GM12878 (cell line): ENCODE data around the gene VSTM2L. TPM values are rescaled to one million over a fixed set of nuclear protein-coding genes. Genes with fewer than 3 reads are reported as not detected.

ENCODE experiments used
- ATAC-seq: fragments of 200-7000 bp; cut with Tn5 transposase; 3 replicates; pipeline ENCODE4 v1.9.1; 2020; ENCODE audit warnings: mild to moderate bottlenecking, moderate library complexity
- BruUV-seq: library from RNA; stranded (reverse); fragments of 400-500 nt; replicated peaks from 2 replicates; lab custom pipeline; 2021; lab: Mats Ljungman, UMichigan
- CTCF ChIA-PET: fragments of 300-600 bp; sonication (Branson Sonifier 250); formaldehyde crosslinking; extraction: SDS; loops from one replicate; lab custom pipeline; 2021; ENCODE audit warnings: inconsistent platforms; lab: Yijun Ruan, JAX
- POLR2A ChIA-PET: fragments of 350-600 bp; formaldehyde crosslinking; extraction: SDS; loops from one replicate; lab custom pipeline; 2021; ENCODE audit warnings: inconsistent platforms; lab: Charles Lee
- RAD21 ChIA-PET: fragments of 300-600 bp; sonication (Branson Sonifier 250); formaldehyde crosslinking; loops from one replicate; lab custom pipeline; 2023; ENCODE audit warnings: antibody characterized with exemption; ENCODE audit not compliant: unreplicated experiment; lab: Charles Lee
- SMC1A ChIA-PET: fragments of 300-600 bp; sonication (Branson Sonifier 250); formaldehyde crosslinking; loops from one replicate; lab custom pipeline; 2023; ENCODE audit not compliant: unreplicated experiment, uncharacterized antibody; lab: Charles Lee
- DNase-seq: peaks from one replicate; pipeline ENCODE4 v3.0.0-alpha.2; 2011; ENCODE audit warnings: low read depth, low spot score
- FAIRE-seq: peaks from 3 replicates; lab custom pipeline; 2011; peaks lifted over from hg19 to GRCh38; lab: Jason Lieb, UNC
- H2AFZ ChIP-seq: 2 replicates; pipeline ENCODE4 v1.6.0; 2011; ENCODE audit warnings: low read depth, low read length, control low read depth; ENCODE audit not compliant: control insufficient read depth
- H3K27ac ChIP-seq: 2 replicates; pipeline ENCODE4 v1.5.1; 2011; ENCODE audit warnings: control low read depth; ENCODE audit not compliant: control insufficient read depth, insufficient read depth
- H3K27me3 ChIP-seq, 2 experiments: replicated peaks in 1 of 2; 2 replicates each; pipeline versions ENCODE4 v1.6.0 to v1.6.1; 2011; ENCODE audit warnings: low read length in 1 of 2; ENCODE audit not compliant: control insufficient read depth in 2 of 2, insufficient read depth in 2 of 2
- H3K36me3 ChIP-seq, 2 experiments: 2 replicates each; pipeline ENCODE4 v1.5.1; 2011; ENCODE audit warnings: low read length in 1 of 2; ENCODE audit not compliant: control insufficient read depth in 2 of 2, insufficient read depth in 2 of 2
- H3K4me1 ChIP-seq: 2 replicates; pipeline ENCODE4 v1.6.1; 2011; ENCODE audit warnings: mild to moderate bottlenecking, low read length, moderate library complexity, mixed read lengths; ENCODE audit not compliant: control insufficient read depth, insufficient read depth
- H3K4me2 ChIP-seq: 2 replicates; pipeline ENCODE4 v1.6.0; 2011; ENCODE audit warnings: control low read depth; ENCODE audit not compliant: control insufficient read depth, insufficient read depth
- H3K4me3 ChIP-seq: fragments of 200-600 bp; sonication (generic); 2 replicates; pipeline ENCODE4 v1.5.1; 2016
- H3K79me2 ChIP-seq: 2 replicates; pipeline ENCODE4 v1.6.0; 2011; ENCODE audit warnings: low read length; ENCODE audit not compliant: control insufficient read depth, insufficient read depth
- H3K9ac ChIP-seq: 2 replicates; pipeline ENCODE4 v1.8.0; 2011; ENCODE audit warnings: low read length, control low read depth, mixed read lengths; ENCODE audit not compliant: control insufficient read depth, insufficient read depth
- H3K9me3 ChIP-seq: replicated peaks from 3 replicates; pipeline ENCODE4 v1.5.1; 2011; ENCODE audit warnings: mild to moderate bottlenecking, low read length; ENCODE audit not compliant: control insufficient read depth, insufficient read depth
- H4K20me1 ChIP-seq: 2 replicates; pipeline ENCODE4 v1.6.0; 2011; ENCODE audit not compliant: control insufficient read depth, insufficient read depth
- E2F4 ChIP-seq: IDR thresholded peaks from 2 replicates; pipeline ENCODE4 v1.6.1; 2012; ENCODE audit warnings: low read depth, low read length, improper control_type of control experiment
- EZH2 ChIP-seq: IDR thresholded peaks from 2 replicates; pipeline ENCODE4 v1.6.1; 2012; ENCODE audit warnings: low read depth, mild to moderate bottlenecking, control low read depth, inconsistent platforms, low read length, borderline replicate concordance; ENCODE audit not compliant: control insufficient read depth
- IKZF2 ChIP-seq, 2 experiments: fragments of 450-650 bp; IDR thresholded peaks; 2 replicates each; pipeline ENCODE4 v1.6.1; 2017; ENCODE audit warnings: mild to moderate bottlenecking in 2 of 2, moderate library complexity in 2 of 2
- POLR2A ChIP-seq: IDR thresholded peaks from 2 replicates; pipeline ENCODE4 v1.6.1; 2011; ENCODE audit warnings: low read depth, mild to moderate bottlenecking, low read length
- SREBF2 ChIP-seq: IDR thresholded peaks from 2 replicates; pipeline ENCODE4 v1.6.1; 2012; ENCODE audit warnings: mild to moderate bottlenecking, low read length
- USF2 ChIP-seq: IDR thresholded peaks from 2 replicates; pipeline ENCODE4 v1.6.1; 2011; ENCODE audit warnings: low read depth, low read length, improper control_type of control experiment, borderline replicate concordance
- WGBS: methylation state at CpG from one replicate; pipeline ENCODE4 v1.1.6; 2016; ENCODE audit warnings: low lambda C conversion rate; ENCODE audit not compliant: insufficient replicate concordance, insufficient coverage; ENCODE audit errors: missing lambda C conversion rate; 5-methylcytosine and 5-hydroxymethylcytosine counted together
- in situ Hi-C: fragments of 300-500 bp; cut with MboI; formaldehyde crosslinking; loops from 9 replicates; pipeline ENCODE4 v1.14.3; 2018; ENCODE audit warnings: mixed read lengths
- intact Hi-C: fragments of 100-400 bp; cut with micrococcal nuclease; formaldehyde crosslinking; loops from one replicate; pipeline ENCODE4 v1.14.2; 2022; ENCODE audit not compliant: unreplicated experiment
- polyA plus RNA-seq, 11 experiments: library from polyadenylated mRNA; depleted of rRNA in 4 of 11; unstranded in 6 of 11; stranded (reverse) in 5 of 11; fragments of >200 nt; fragmentation: Nextera tagmentation in 4 of 11; fragmentation: Illumina TruSeq in 1 of 11; extraction: Ambion mirVana in 4 of 11; extraction: Trizol in 1 of 11; gene quantifications; 1 replicate in 1 of 11; 2 replicates in 10 of 11; pipeline versions ENCODE4 v1.2.1 to v1.2.3, GENCODE V29; 2011 to 2016; ENCODE audit warnings: inconsistent platforms in 2 of 11, missing spikeins in 2 of 11, low read depth in 1 of 11
- total RNA-seq, 4 experiments: library from RNA; depleted of rRNA in 3 of 4; stranded (reverse); fragments of >200 nt in 3 of 4; fragmentation: Illumina TruSeq in 1 of 4; extraction: Trizol in 1 of 4; gene quantifications; 2 replicates each; pipeline versions ENCODE4 v1.2.1 to v1.2.3, GENCODE V29; 2013 to 2021
- TF ChIP-seq, protein P1 (sequence below): fragments of 450-650 bp; IDR thresholded peaks from 2 replicates; pipeline ENCODE4 v1.6.1; 2017; ENCODE audit warnings: mild to moderate bottlenecking

Gene VSTM2L
- total and polyA plus RNA-seq, 10 of the 15 experiments (the other 5 are each of a cell fraction or from before 2014, with no cell fraction given), result 0.05 to 1.5 (median 0.63) TPM; not detected in 2

- TF ChIP-seq SREBF2 (no peak), IKZF2 (IDR thresholded peaks at IDR 0.05) (no peak), USF2 (no peak), EZH2 (no peak), E2F4 (no peak)
- TF ChIP-seq, protein P1, sequence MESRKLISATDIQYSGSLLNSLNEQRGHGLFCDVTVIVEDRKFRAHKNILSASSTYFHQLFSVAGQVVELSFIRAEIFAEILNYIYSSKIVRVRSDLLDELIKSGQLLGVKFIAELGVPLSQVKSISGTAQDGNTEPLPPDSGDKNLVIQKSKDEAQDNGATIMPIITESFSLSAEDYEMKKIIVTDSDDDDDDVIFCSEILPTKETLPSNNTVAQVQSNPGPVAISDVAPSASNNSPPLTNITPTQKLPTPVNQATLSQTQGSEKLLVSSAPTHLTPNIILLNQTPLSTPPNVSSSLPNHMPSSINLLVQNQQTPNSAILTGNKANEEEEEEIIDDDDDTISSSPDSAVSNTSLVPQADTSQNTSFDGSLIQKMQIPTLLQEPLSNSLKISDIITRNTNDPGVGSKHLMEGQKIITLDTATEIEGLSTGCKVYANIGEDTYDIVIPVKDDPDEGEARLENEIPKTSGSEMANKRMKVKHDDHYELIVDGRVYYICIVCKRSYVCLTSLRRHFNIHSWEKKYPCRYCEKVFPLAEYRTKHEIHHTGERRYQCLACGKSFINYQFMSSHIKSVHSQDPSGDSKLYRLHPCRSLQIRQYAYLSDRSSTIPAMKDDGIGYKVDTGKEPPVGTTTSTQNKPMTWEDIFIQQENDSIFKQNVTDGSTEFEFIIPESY, result no peak
Observed at GRCh38 chr20:37945091-37945547, 42.2 kb downstream of the VSTM2L start (continued).

GRCh38 chr20:37946946-37947345 is 44.0 kb downstream of the VSTM2L start:
- CTCF ChIA-PET, result no interaction called here
- DNase-seq (no peak), ATAC-seq (no peak), FAIRE-seq (no peak)
- H3K79me2 ChIP-seq, result no peaks in the 10 kb centered on the region
- H2AFZ ChIP-seq, result no peak overlapping the region
- RAD21 ChIA-PET, result no interaction called here
- no peaks in the 10 kb centered on the region; a peak in 1 of 4 replicates for H3K27me3 ChIP-seq
- 51% methylated on average over 5 of the region's 5 CpGs for WGBS
- H3K9ac ChIP-seq, result no peak overlapping the region
- H3K4me2 ChIP-seq, result no peak overlapping the region
- SMC1A ChIA-PET, result no interaction called here
- BruUV-seq, result no TSS peak
- H4K20me1 ChIP-seq, result no peaks in the 10 kb centered on the region
- no peaks in the 10 kb centered on the region for H3K4me1 ChIP-seq
- POLR2A ChIA-PET, result no interaction called here
- H3K36me3 ChIP-seq, result no peaks in the 10 kb centered on the region
- intact Hi-C loops (no loop called here), in situ Hi-C loops (no loop called here)
- no peak overlapping the region for H3K4me3 ChIP-seq
- H3K9me3 ChIP-seq, result peaks cover 1% of the 10 kb centered on the region; the same call in 1 of the 3 replicates
- H3K27ac ChIP-seq, result no peak overlapping the region
- no peak for TF ChIP-seq POLR2A
